IMR-90 (cell line): Measurements from ENCODE around the gene PRDM15. TPM values are rescaled to one million over a fixed set of nuclear protein-coding genes. Genes with fewer than 3 reads are reported as not detected.

ENCODE experiments used
- ATAC-seq: fragments of 200-7000 bp; cut with Tn5 transposase; 2 replicates; pipeline ENCODE4 v1.9.1; 2020; ENCODE audit warnings: low read depth, mild to moderate bottlenecking, moderate library complexity
- BruUV-seq: library from RNA; stranded (reverse); fragments of 400-500 nt; replicated peaks from 2 replicates; lab custom pipeline; 2021; lab: Mats Ljungman, UMichigan
- CTCF ChIA-PET: fragments of 300-600 bp; formaldehyde crosslinking; extraction: SDS; loops from one replicate; lab custom pipeline; 2021; ENCODE audit warnings: antibody characterized with exemption; lab: Yijun Ruan, JAX
- POLR2A ChIA-PET: fragments of 300-600 bp; sonication (Branson Sonifier 250); formaldehyde crosslinking; loops from one replicate; lab custom pipeline; 2022; ENCODE audit warnings: antibody characterized with exemption; ENCODE audit not compliant: unreplicated experiment; lab: Charles Lee
- DNase-seq: peaks from one replicate; pipeline ENCODE4 v3.0.0; 2013
- H2AFZ ChIP-seq: replicated peaks from 2 replicates; pipeline ENCODE3; 2013; ENCODE audit warnings: low read length, mild to moderate bottlenecking; ENCODE audit not compliant: poor library complexity
- H2AK5ac ChIP-seq: 2 replicates; pipeline ENCODE4 v1.6.1; 2013; ENCODE audit warnings: low read depth, low read length, inconsistent platforms
- H2AK9ac ChIP-seq: replicated peaks from 2 replicates; pipeline ENCODE3; 2013; ENCODE audit warnings: mild to moderate bottlenecking, low read depth, low read length, moderate library complexity; ENCODE audit not compliant: poor library complexity
- H2BK120ac ChIP-seq: 2 replicates; pipeline ENCODE4 v1.6.1; 2013; ENCODE audit warnings: low read depth, low read length, inconsistent platforms
- H2BK15ac ChIP-seq: 3 replicates; pipeline ENCODE4 v1.6.1; 2013; ENCODE audit warnings: low read depth, low read length, inconsistent platforms
- H2BK20ac ChIP-seq: 2 replicates; pipeline ENCODE4 v1.6.1; 2013; ENCODE audit warnings: low read depth, mild to moderate bottlenecking, inconsistent platforms, low read length, moderate library complexity
- H2BK5ac ChIP-seq: 2 replicates; pipeline ENCODE4 v1.6.1; 2013; ENCODE audit warnings: mild to moderate bottlenecking, low read depth, low read length, inconsistent platforms; ENCODE audit not compliant: poor library complexity, severe bottlenecking
- H3K14ac ChIP-seq: replicated peaks from 2 replicates; pipeline ENCODE4 v1.6.1; 2013; ENCODE audit warnings: low read depth, low read length, inconsistent platforms
- H3K18ac ChIP-seq: 2 replicates; pipeline ENCODE4 v1.6.1; 2013; ENCODE audit warnings: low read depth, low read length, control low read depth
- H3K23ac ChIP-seq: 2 replicates; pipeline ENCODE4 v1.6.1; 2013; ENCODE audit warnings: low read depth, low read length, inconsistent platforms
- H3K27ac ChIP-seq: 2 replicates; pipeline ENCODE4 v1.5.1; 2013; ENCODE audit warnings: mild to moderate bottlenecking, control low read depth, low read length; ENCODE audit not compliant: insufficient read depth
- H3K27me3 ChIP-seq: 2 replicates; pipeline ENCODE4 v1.6.1; 2013; ENCODE audit warnings: low read length; ENCODE audit not compliant: control insufficient read depth, insufficient read depth
- H3K36me3 ChIP-seq: 2 replicates; pipeline ENCODE4 v1.6.1; 2013; ENCODE audit warnings: low read length, mixed read lengths; ENCODE audit not compliant: control insufficient read depth, insufficient read depth
- H3K4ac ChIP-seq: 2 replicates; pipeline ENCODE4 v1.6.1; 2013; ENCODE audit warnings: low read depth, low read length, inconsistent platforms
- H3K4me1 ChIP-seq: 2 replicates; pipeline ENCODE4 v1.6.1; 2013; ENCODE audit warnings: low read length, mixed read lengths; ENCODE audit not compliant: control insufficient read depth, insufficient read depth
- H3K4me2 ChIP-seq: 2 replicates; pipeline ENCODE4 v1.6.1; 2013; ENCODE audit warnings: low read depth, mild to moderate bottlenecking, control low read depth, low read length, moderate library complexity
- H3K4me3 ChIP-seq: 2 replicates; pipeline ENCODE4 v1.5.1; 2013; ENCODE audit warnings: low read depth, mild to moderate bottlenecking, control low read depth, low read length, moderate library complexity; ENCODE audit not compliant: insufficient read depth
- H3K56ac ChIP-seq: 2 replicates; pipeline ENCODE4 v1.6.1; 2013; ENCODE audit warnings: low read length, inconsistent platforms; ENCODE audit not compliant: insufficient read depth; ENCODE audit errors: extremely low read depth
- H3K79me1 ChIP-seq, 2 experiments: 2 replicates each; pipeline ENCODE4 v1.6.1; 2013; ENCODE audit warnings: low read length in 2 of 2, inconsistent platforms in 1 of 2, low read depth in 1 of 2
- H3K9ac ChIP-seq: 2 replicates; pipeline ENCODE4 v1.6.1; 2013; ENCODE audit warnings: low read depth, low read length, control low read depth
- H3K9me1 ChIP-seq: 2 replicates; pipeline ENCODE4 v1.6.1; 2013; ENCODE audit warnings: low read length, inconsistent platforms; ENCODE audit not compliant: insufficient read depth
- H3K9me3 ChIP-seq: 2 replicates; pipeline ENCODE4 v1.6.1; 2013; ENCODE audit warnings: low read length; ENCODE audit not compliant: control insufficient read depth, insufficient read depth
- H4K20me1 ChIP-seq: 2 replicates; pipeline ENCODE4 v1.6.1; 2013; ENCODE audit warnings: low read length, inconsistent platforms; ENCODE audit not compliant: insufficient read depth
- H4K5ac ChIP-seq: 2 replicates; pipeline ENCODE4 v1.6.1; 2013; ENCODE audit warnings: mild to moderate bottlenecking, low read depth, low read length, control low read depth
- H4K8ac ChIP-seq, 2 experiments: 2 replicates each; pipeline ENCODE4 v1.6.1; 2013; ENCODE audit warnings: low read depth in 2 of 2, low read length in 2 of 2, control low read depth in 1 of 2, inconsistent platforms in 1 of 2
- H4K91ac ChIP-seq: 2 replicates; pipeline ENCODE4 v1.6.1; 2013; ENCODE audit warnings: low read depth, low read length, inconsistent platforms; ENCODE audit not compliant: insufficient read depth
- CEBPB ChIP-seq: IDR thresholded peaks from 2 replicates; pipeline ENCODE4 v1.6.1; 2012; ENCODE audit warnings: low read depth, low read length, improper control_type of control experiment
- FOS ChIP-seq: fragments of 150-350 bp; IDR thresholded peaks from 2 replicates; pipeline ENCODE4 v1.6.1; 2016; ENCODE audit warnings: low read depth, low read length
- MAFK ChIP-seq: IDR thresholded peaks from 2 replicates; pipeline ENCODE4 v1.6.1; 2012; ENCODE audit warnings: low read depth, low read length, improper control_type of control experiment
- MAZ ChIP-seq: IDR thresholded peaks from 2 replicates; pipeline ENCODE4 v1.6.1; 2012; ENCODE audit warnings: low read depth, mild to moderate bottlenecking, low read length, improper control_type of control experiment, moderate library complexity, borderline replicate concordance
- POLR2A ChIP-seq: IDR thresholded peaks from 2 replicates; pipeline ENCODE4 v1.6.1; 2012; ENCODE audit warnings: mild to moderate bottlenecking, low read depth, low read length
- RCOR1 ChIP-seq: IDR thresholded peaks from 2 replicates; pipeline ENCODE4 v1.6.1; 2012; ENCODE audit warnings: mild to moderate bottlenecking, low read length, improper control_type of control experiment; ENCODE audit not compliant: insufficient replicate concordance
- SMC3 ChIP-seq: fragments of 150-350 bp; IDR thresholded peaks from 2 replicates; pipeline ENCODE4 v1.6.1; 2016; ENCODE audit warnings: low read depth, mild to moderate bottlenecking, antibody characterized with exemption, low read length, moderate library complexity
- WGBS, 2 experiments: methylation state at CpG; one replicate each; pipeline versions ENCODE4 v1.1.5 to v1.1.7; 2013; ENCODE audit warnings: missing lambda C conversion rate in 2 of 2; ENCODE audit not compliant: insufficient read length in 1 of 2; ENCODE audit errors: extremely low coverage in 2 of 2; 5-methylcytosine and 5-hydroxymethylcytosine counted together
- dilution Hi-C: fragments of 300-500 bp; cut with HindIII; formaldehyde crosslinking; loops from one replicate; pipeline ENCODE4 v1.14.3; 2018; ENCODE audit warnings: low sequenced_read_pairs; ENCODE audit not compliant: unreplicated experiment
- in situ Hi-C: fragments of 300-500 bp; cut with MboI; formaldehyde crosslinking; loops from 3 replicates; pipeline ENCODE4 v1.14.3; 2019; ENCODE audit warnings: low sequenced_read_pairs, inconsistent platforms, mixed read lengths
- intact Hi-C: fragments of 100-400 bp; cut with micrococcal nuclease; formaldehyde crosslinking; loops from 2 replicates; pipeline ENCODE4 v1.10.0; 2022
- polyA plus RNA-seq, 3 experiments: library from polyadenylated mRNA; depleted of rRNA; stranded (reverse); fragments of >200 nt; gene quantifications; 2 replicates each; pipeline ENCODE4 v1.2.3, GENCODE V29; 2012; ENCODE audit warnings: low replicate concordance in 1 of 3
- total RNA-seq: library from RNA; depleted of rRNA; stranded (reverse); fragments of >200 nt; gene quantifications from 2 replicates; pipeline ENCODE4 v1.2.3, GENCODE V29; 2012
- TF ChIP-seq, protein P1 (sequence below): fragments of 150-350 bp; IDR thresholded peaks from 2 replicates; pipeline ENCODE4 v1.6.1; 2016; ENCODE audit warnings: low read depth, mild to moderate bottlenecking, low read length, moderate library complexity, borderline replicate concordance
- TF ChIP-seq, protein P2 (sequence below): fragments of 150-350 bp; IDR thresholded peaks from 2 replicates; pipeline ENCODE4 v1.6.1; 2017; ENCODE audit warnings: mild to moderate bottlenecking, antibody characterized with exemption, low read length, low read depth
- TF ChIP-seq, protein P3 (sequence below): conservative IDR thresholded peaks from 2 replicates; pipeline ENCODE4 v1.5.1; 2012; ENCODE audit warnings: mild to moderate bottlenecking, low read depth, low read length, improper control_type of control experiment

PRDM15 gene
- total and polyA plus RNA-seq, 2 of the 4 experiments (the other 2 are of a cell fraction), result 7.3 to 8.8 TPM

DNA sequence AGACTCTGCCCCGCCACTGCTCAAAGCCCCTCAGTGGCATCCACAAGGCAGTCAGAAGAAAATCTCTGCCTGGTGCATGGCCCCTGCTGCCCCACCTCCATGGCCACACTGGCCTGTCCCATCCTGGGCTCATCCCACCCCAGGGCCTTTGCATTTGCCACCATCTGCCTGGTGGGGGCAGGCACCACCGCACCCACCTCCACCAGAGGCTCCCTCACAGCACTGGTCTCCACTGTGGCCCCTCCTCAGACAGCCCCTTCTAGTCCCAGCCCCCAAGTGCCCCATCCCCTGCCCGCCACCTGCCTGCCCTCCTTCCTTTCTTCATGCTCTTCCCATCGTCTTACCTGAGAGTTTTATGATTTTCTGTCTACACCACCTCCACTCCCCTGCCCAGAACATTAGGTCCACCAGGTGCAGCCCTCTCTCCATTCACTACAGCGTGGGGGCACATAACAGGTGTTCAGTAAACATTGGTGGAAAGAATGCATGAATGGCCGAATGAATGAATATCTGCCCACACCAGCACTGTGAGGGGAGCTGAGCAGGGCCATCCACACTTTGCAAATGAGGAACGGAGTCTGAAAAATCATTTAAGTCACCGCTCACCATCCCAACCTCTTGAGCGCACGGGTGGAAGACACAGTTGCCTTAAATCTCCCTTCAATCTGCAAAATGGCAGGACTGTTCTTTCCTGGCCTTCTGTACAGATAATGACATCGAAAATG is 2.1 kb downstream of the PRDM15 start:
- POLR2A ChIA-PET, result no interaction called here
- intact Hi-C loops, result no loop called here
- no peak overlapping the region for H3K27ac ChIP-seq

More for the DNA sequence above, 2.1 kb downstream of the PRDM15 start:
- CTCF ChIA-PET, result interaction anchor here (1.3 to 1.4 kb wide), 2 partner anchors 46 to 261 kb away, joined by 3 read pairs; no protein-coding TSS in a partner anchor
- Histone ChIP-seq H3K79me1 (peaks cover 18 to 53% of the 10 kb centered on the region in 2 experiments), H3K23ac (no peak overlapping the region), H2AK9ac (peak overlapping the region; percentile 28), H3K9ac (no peak overlapping the region), H3K4ac (peak overlapping the region; percentile 30; the same call in 1 of the 2 replicates), H3K27me3 (no peaks in the 10 kb centered on the region), H3K4me2 (peak overlapping the region; percentile 27), H3K18ac (no peak overlapping the region), H3K4me1 (peaks cover 3% of the 10 kb centered on the region), H2BK5ac (no peak overlapping the region), H2BK120ac (no peak overlapping the region), H2BK20ac (peak overlapping the region; percentile 43; the same call in 1 of the 2 replicates), H2AFZ (no peak overlapping the region), H3K36me3 (0 out of 2 replicates have a peak, but pooled peaks cover 1% of the 10 kb centered on the region), H4K5ac (no peak overlapping the region), H3K4me3 (no peak overlapping the region), H2AK5ac (peak overlapping the region; percentile 30), H3K14ac (no peak overlapping the region; the same call in 1 of the 2 replicates), H4K20me1 (peaks cover 5% of the 10 kb centered on the region; the same call in 1 of the 2 replicates), H3K56ac (no peak overlapping the region), H3K9me1 (peaks cover 14% of the 10 kb centered on the region; the same call in 1 of the 2 replicates), H4K91ac (no peak overlapping the region), H4K8ac (no peak overlapping the region), H3K9me3 (no peaks in the 10 kb centered on the region), H2BK15ac (0 out of 3 replicates have a peak overlapping the region, but pooled peaks have one; percentile 10)
- in situ Hi-C loops, result no loop called here
- dilution Hi-C loops, result no loop called here
- DNase-seq (no peak), ATAC-seq (no peak)
- WGBS, 2 experiments, result 100% methylated on average over 3 of the region's 11 CpGs; no CpG with 5 or more reads in 1 of the 2 experiments
- no TSS peak for BruUV-seq
- no peak for TF ChIP-seq FOS
- no peak for TF ChIP-seq MAFK
- TF ChIP-seq SMC3, result no peak
- TF ChIP-seq RCOR1, result no peak
- no peak for TF ChIP-seq CEBPB
- TF ChIP-seq, protein P1, sequence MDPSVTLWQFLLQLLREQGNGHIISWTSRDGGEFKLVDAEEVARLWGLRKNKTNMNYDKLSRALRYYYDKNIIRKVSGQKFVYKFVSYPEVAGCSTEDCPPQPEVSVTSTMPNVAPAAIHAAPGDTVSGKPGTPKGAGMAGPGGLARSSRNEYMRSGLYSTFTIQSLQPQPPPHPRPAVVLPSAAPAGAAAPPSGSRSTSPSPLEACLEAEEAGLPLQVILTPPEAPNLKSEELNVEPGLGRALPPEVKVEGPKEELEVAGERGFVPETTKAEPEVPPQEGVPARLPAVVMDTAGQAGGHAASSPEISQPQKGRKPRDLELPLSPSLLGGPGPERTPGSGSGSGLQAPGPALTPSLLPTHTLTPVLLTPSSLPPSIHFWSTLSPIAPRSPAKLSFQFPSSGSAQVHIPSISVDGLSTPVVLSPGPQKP, result no peak
- TF ChIP-seq, protein P2, sequence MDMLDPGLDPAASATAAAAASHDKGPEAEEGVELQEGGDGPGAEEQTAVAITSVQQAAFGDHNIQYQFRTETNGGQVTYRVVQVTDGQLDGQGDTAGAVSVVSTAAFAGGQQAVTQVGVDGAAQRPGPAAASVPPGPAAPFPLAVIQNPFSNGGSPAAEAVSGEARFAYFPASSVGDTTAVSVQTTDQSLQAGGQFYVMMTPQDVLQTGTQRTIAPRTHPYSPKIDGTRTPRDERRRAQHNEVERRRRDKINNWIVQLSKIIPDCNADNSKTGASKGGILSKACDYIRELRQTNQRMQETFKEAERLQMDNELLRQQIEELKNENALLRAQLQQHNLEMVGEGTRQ, result no peak
- no peak for TF ChIP-seq POLR2A
- TF ChIP-seq MAZ, result no peak
- TF ChIP-seq, protein P3, sequence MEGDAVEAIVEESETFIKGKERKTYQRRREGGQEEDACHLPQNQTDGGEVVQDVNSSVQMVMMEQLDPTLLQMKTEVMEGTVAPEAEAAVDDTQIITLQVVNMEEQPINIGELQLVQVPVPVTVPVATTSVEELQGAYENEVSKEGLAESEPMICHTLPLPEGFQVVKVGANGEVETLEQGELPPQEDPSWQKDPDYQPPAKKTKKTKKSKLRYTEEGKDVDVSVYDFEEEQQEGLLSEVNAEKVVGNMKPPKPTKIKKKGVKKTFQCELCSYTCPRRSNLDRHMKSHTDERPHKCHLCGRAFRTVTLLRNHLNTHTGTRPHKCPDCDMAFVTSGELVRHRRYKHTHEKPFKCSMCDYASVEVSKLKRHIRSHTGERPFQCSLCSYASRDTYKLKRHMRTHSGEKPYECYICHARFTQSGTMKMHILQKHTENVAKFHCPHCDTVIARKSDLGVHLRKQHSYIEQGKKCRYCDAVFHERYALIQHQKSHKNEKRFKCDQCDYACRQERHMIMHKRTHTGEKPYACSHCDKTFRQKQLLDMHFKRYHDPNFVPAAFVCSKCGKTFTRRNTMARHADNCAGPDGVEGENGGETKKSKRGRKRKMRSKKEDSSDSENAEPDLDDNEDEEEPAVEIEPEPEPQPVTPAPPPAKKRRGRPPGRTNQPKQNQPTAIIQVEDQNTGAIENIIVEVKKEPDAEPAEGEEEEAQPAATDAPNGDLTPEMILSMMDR, result no peak
